Panc1 (cell line): ENCODE results near the gene CBARP.

Experiments
- CTCF ChIP-seq: fragments of 450-650 bp; IDR thresholded peaks from 2 replicates; pipeline ENCODE4 v1.5.1; 2017; ENCODE audit warnings: mild to moderate bottlenecking
- REST ChIP-seq, 2 experiments: IDR thresholded peaks; 2 replicates each; pipeline ENCODE4 v1.6.1; 2011 to 2012; ENCODE audit warnings: low read depth in 2 of 2, control low read depth in 1 of 2, low read length in 1 of 2, mild to moderate bottlenecking in 1 of 2, moderate library complexity in 1 of 2; ENCODE audit not compliant: insufficient read depth in 1 of 2
- SIN3A ChIP-seq: IDR thresholded peaks from 2 replicates; pipeline ENCODE4 v1.6.1; 2012; ENCODE audit warnings: low read depth, mild to moderate bottlenecking, low read length, moderate library complexity, borderline replicate concordance; ENCODE audit not compliant: insufficient read depth

GRCh38 chr19:1182068-1182467 is 55.7 kb downstream of the CBARP start:
- TF ChIP-seq CTCF: no peak
- TF ChIP-seq REST (IDR thresholded peaks at IDR 0.05; ENCODE audit: insufficient read depth in 1 of 2, low read depth in 2 of 2, low read length in 1 of 2): no peak
- no peak for TF ChIP-seq SIN3A
